ENCODE measurements around the gene GTF2A1L. TPM values are rescaled to one million over a fixed set of nuclear protein-coding genes. Genes with fewer than 3 reads are reported as not detected.

The GTF2A1L gene
- total and polyA plus RNA-seq, 2 donors from 2014 or later: 0.76 to 2.7 TPM

DNA sequence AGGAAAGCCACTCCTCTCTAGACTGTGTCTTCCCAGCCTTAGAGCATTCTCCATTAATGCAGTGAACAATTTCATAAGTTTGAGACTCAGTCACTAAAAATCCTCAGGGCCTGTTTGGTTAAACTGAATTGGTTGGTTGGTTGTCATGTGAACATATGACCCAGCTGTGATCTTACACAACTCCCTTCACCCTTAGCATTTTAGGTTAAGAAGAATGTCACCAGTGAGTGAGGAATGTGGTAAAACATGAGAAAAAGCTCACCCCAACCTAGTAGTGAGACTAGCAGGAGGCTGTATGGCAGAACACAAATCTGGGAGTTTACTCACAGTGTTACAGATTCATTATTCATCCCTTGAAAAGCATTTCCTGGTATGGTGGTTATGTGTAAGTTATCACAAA is 105.5 kb downstream of the GTF2A1L start:
- Histone ChIP-seq H3K27me3 (ENCODE audit: control insufficient read depth, insufficient read depth, low read length) (no peaks in the 10 kb centered on the region), H3K9ac (ENCODE audit: low read length in 3 of 3) (no peak overlapping the region), H3K9me3 (ENCODE audit: control insufficient read depth in 2 of 3, insufficient read depth in 1 of 3, low read length in 3 of 3) (no peaks in the 10 kb centered on the region), H3K36me3 (ENCODE audit: control insufficient read depth in 2 of 3, insufficient read depth in 3 of 3, low read length in 3 of 3) (no peaks in the 10 kb centered on the region), H3K4me1 (ENCODE audit: control insufficient read depth in 2 of 3, insufficient read depth in 2 of 3, low read depth in 1 of 3, low read length in 3 of 3) (peaks cover 0 to 2% (median 0%) of the 10 kb centered on the region in 3 donors), H3K4me3 (ENCODE audit: low read length in 3 of 3) (no peak overlapping the region), H3K27ac (ENCODE audit: low read depth in 2 of 2, low read length in 2 of 2) (no peak overlapping the region)
- TF ChIP-seq, protein P1, sequence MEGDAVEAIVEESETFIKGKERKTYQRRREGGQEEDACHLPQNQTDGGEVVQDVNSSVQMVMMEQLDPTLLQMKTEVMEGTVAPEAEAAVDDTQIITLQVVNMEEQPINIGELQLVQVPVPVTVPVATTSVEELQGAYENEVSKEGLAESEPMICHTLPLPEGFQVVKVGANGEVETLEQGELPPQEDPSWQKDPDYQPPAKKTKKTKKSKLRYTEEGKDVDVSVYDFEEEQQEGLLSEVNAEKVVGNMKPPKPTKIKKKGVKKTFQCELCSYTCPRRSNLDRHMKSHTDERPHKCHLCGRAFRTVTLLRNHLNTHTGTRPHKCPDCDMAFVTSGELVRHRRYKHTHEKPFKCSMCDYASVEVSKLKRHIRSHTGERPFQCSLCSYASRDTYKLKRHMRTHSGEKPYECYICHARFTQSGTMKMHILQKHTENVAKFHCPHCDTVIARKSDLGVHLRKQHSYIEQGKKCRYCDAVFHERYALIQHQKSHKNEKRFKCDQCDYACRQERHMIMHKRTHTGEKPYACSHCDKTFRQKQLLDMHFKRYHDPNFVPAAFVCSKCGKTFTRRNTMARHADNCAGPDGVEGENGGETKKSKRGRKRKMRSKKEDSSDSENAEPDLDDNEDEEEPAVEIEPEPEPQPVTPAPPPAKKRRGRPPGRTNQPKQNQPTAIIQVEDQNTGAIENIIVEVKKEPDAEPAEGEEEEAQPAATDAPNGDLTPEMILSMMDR (IDR thresholded peaks at IDR 0.05; ENCODE audit: borderline replicate concordance, extremely low read depth, insufficient read depth): no peak
- peak in 2 of 5 donors; percentile 26 to 58 for DNase-seq
- FAIRE-seq: no peak
- intact Hi-C loops (cut with DNase I): no loop called here

DNA sequence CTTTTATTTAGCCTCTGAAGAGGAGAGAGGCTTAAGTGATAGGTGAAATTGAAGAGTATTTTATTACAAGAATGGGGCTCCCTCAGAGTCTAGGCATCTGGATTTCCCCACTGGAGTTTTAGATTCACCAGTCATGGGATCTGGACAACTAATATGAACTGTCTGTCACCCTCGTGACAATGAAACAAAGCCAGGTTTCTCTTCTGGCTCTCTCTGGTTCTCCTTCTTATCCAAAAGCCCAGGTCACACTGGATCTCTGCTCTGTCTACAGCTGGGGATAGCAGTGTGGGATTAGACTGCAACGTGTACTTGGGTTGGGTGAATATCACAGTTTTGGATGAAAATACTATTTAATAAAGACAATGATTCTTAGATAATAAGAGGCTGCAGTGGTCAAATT is 106.6 kb downstream of the GTF2A1L start:
- Histone ChIP-seq H3K9me3 (ENCODE audit: control insufficient read depth in 2 of 3, insufficient read depth in 1 of 3, low read length in 3 of 3) (no peaks in the 10 kb centered on the region), H3K9ac (ENCODE audit: low read length in 3 of 3) (no peak overlapping the region), H3K4me3 (ENCODE audit: low read length in 3 of 3) (no peak overlapping the region), H3K27me3 (ENCODE audit: control insufficient read depth, insufficient read depth, low read length) (no peaks in the 10 kb centered on the region), H3K36me3 (ENCODE audit: control insufficient read depth in 2 of 3, insufficient read depth in 3 of 3, low read length in 3 of 3) (no peaks in the 10 kb centered on the region), H3K4me1 (ENCODE audit: control insufficient read depth in 2 of 3, insufficient read depth in 2 of 3, low read depth in 1 of 3, low read length in 3 of 3) (peaks cover 0 to 2% (median 0%) of the 10 kb centered on the region in 3 donors), H3K27ac (ENCODE audit: low read depth in 2 of 2, low read length in 2 of 2) (no peak overlapping the region)
- FAIRE-seq (no peak), DNase-seq (no peak)
- intact Hi-C loops (cut with DNase I): no loop called here
- TF ChIP-seq, protein P1 (IDR thresholded peaks at IDR 0.05; ENCODE audit: borderline replicate concordance, extremely low read depth, insufficient read depth): no peak

DNA sequence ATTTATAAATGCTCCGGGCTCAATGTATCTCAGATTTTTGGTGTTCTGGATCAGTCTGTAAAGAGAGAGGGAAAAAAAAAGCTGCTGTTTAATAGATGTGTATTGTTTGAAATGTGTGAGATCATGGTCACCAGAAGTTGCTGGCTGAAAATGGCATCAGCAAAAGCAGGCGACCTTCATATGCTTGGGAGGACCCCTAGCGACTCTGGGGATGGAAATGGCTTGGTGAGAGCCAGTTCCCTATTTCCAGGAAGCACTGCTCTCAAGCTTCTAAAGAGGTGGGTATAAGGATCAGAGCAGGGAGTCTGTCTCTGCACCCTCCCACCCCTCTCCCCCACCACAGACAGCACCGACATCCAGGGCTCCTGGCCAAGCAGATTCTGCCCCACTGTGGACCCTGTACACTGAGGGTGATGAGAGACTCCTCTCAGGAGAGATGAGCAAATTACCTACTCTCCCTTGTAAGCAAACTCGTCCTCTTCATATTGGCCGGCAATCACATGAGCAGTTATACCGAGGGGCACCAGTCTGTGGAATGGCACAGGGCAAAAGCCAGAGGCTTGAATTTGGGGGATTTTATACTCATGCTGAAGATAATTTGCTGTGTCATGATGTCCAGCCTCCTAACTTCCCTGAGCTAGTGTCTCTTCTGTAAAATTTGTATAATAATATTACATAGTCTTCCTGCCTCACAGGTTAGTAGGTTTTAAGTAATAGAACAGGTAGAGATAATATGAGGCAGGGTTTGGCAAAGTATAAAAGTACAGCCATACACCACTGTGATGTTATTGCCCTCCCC is 108.2 kb downstream of the GTF2A1L start:
- no peak overlapping the region for H3K4me3 ChIP-seq (ENCODE audit: low read length in 3 of 3)
- peaks cover 0 to 2% (median 0%) of the 10 kb centered on the region in 3 donors for H3K4me1 ChIP-seq (ENCODE audit: control insufficient read depth in 2 of 3, insufficient read depth in 2 of 3, low read depth in 1 of 3, low read length in 3 of 3)
- H3K27me3 ChIP-seq (ENCODE audit: control insufficient read depth, insufficient read depth, low read length): no peaks in the 10 kb centered on the region
- no peaks in the 10 kb centered on the region for H3K36me3 ChIP-seq (ENCODE audit: control insufficient read depth in 2 of 3, insufficient read depth in 3 of 3, low read length in 3 of 3)
- FAIRE-seq: no peak
- H3K9ac ChIP-seq (ENCODE audit: low read length in 3 of 3): no peak overlapping the region
- intact Hi-C loops (cut with DNase I): no loop called here
- TF ChIP-seq, protein P1 (IDR thresholded peaks at IDR 0.05; ENCODE audit: borderline replicate concordance, extremely low read depth, insufficient read depth): no peak
- H3K9me3 ChIP-seq (ENCODE audit: control insufficient read depth in 2 of 3, insufficient read depth in 1 of 3, low read length in 3 of 3): no peaks in the 10 kb centered on the region
- DNase-seq: no peak
- no peak overlapping the region for H3K27ac ChIP-seq (ENCODE audit: low read depth in 2 of 2, low read length in 2 of 2)
